CD4-positive, alpha-beta T cell treated with Interleukin-4 for 1 hour (primary cell): ENCODE results near the gene PPP1R2B.

Experiments
- DNase-seq, 2 donors: peaks; one replicate each; pipeline ENCODE4 v3.0.0-alpha.2; 2020 to 2022

PPP1R2B gene

GRCh38 chr5:156883316-156883875 is 33.3 kb downstream of the PPP1R2B start:
- no peak for DNase-seq

- no peak for DNase-seq
These were observed 38.4 kb downstream of the PPP1R2B start for GRCh38 chr5:156888520-156888919.

GRCh38 chr5:156892223-156892622 is 42.1 kb downstream of the PPP1R2B start:
- peak in 1 of 2 donors; percentile 14 for DNase-seq

DNA sequence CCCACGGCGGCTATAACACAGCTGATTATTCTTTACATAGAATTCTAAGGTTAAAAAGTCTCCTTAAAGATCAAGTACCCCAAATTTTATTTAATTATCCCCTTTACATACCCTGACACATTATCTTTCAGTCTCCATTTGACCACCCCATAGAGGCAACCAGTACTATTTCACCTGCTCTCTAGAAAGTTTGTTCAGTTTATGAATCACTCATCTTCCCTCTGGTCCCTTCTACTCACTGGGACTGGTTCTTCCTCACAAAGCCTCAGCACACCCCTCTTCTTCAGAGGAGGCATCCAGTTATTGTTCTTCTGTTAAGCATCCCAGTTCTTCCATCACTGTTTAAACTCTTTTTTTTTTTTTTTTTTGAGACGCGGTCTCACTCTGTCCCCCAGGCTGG is 42.8 kb downstream of the PPP1R2B start:
- DNase-seq, result no peak

- DNase-seq, result no peak
These were observed 43.4 kb downstream of the PPP1R2B start for GRCh38 chr5:156893517-156893916.

DNA sequence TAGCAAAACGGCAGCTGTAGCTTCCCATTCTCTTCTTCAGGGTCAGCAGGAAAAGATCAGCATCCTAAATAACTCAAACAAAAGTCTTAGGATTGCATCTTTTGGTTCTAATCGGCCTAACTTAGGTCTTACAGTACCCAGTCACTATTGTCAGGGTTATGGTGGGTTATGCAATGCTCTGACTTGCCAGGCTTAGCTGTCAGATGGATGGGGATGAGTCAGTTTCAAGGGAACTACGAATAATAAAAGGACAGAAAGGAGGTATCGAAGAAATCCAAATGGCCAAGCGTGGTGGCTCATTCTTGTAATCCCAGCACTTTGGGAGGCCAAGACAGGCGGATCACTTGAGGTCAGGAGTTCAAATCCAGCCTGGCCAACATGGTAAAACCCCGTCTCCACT is 46.5 kb downstream of the PPP1R2B start:
- no peak for DNase-seq
